Right forelimb (tissue), 1 donor: ENCODE measurements around the gene HIPK2.

Experiments
- DNase-seq: peaks from one replicate; pipeline ENCODE4 v3.0.0-alpha.2; 2018

Gene HIPK2

GRCh38 chr7:139645572-139646523, 131.9 kb downstream of the HIPK2 start:
- DNase-seq: peak; percentile 85

- DNase-seq: no peak
Observed at GRCh38 chr7:139643951-139644585, 133.7 kb downstream of the HIPK2 start.

- DNase-seq: no peak
Observed at GRCh38 chr7:139642283-139642682, 135.5 kb downstream of the HIPK2 start.

GRCh38 chr7:139641337-139641992, 136.3 kb downstream of the HIPK2 start:
- DNase-seq: no peak

- no peak for DNase-seq
Observed at GRCh38 chr7:139640681-139641080, 137.1 kb downstream of the HIPK2 start.

GRCh38 chr7:139639563-139639962, 138.2 kb downstream of the HIPK2 start:
- no peak for DNase-seq

GRCh38 chr7:139635526-139636302, 142.1 kb downstream of the HIPK2 start:
- DNase-seq: peak; percentile 7

GRCh38 chr7:139634087-139634486, 143.7 kb downstream of the HIPK2 start:
- DNase-seq: peak; percentile 9

GRCh38 chr7:139631520-139632031, 146.2 kb downstream of the HIPK2 start:
- DNase-seq: peak; percentile 11

- no peak for DNase-seq
Observed at GRCh38 chr7:139630643-139631519, 146.9 kb downstream of the HIPK2 start.

- no peak for DNase-seq
Observed at GRCh38 chr7:139629392-139630082, 148.3 kb downstream of the HIPK2 start.

GRCh38 chr7:139627831-139628230, 150.0 kb downstream of the HIPK2 start:
- DNase-seq: no peak

GRCh38 chr7:139626817-139627216, 151.0 kb downstream of the HIPK2 start:
- peak; percentile 22 for DNase-seq

- DNase-seq: peak; percentile 22
Observed at GRCh38 chr7:139623518-139623917, 154.3 kb downstream of the HIPK2 start.

GRCh38 chr7:139620676-139621344, 157.0 kb downstream of the HIPK2 start:
- DNase-seq: peak; percentile 50

GRCh38 chr7:139619367-139619657, 158.5 kb downstream of the HIPK2 start:
- peak; percentile 32 for DNase-seq

- DNase-seq: peak; percentile 55
Observed at GRCh38 chr7:139618482-139619366, 159.1 kb downstream of the HIPK2 start.

GRCh38 chr7:139617074-139617473, 160.7 kb downstream of the HIPK2 start:
- no peak for DNase-seq

GRCh38 chr7:139614886-139615285, 162.9 kb downstream of the HIPK2 start:
- DNase-seq: peak; percentile 24
